Kidney (tissue), 14 donors: ENCODE data around the gene MOXD1. TPM values are rescaled to one million over a fixed set of nuclear protein-coding genes. Genes with fewer than 3 reads are reported as not detected.
A peak's percentile ranks its signal among the peaks of the same experiment; 100 is the strongest.
"Not testable (repeated sequence)": the region's sequence is repeated elsewhere in the genome, so short reads cannot be mapped to it uniquely, and the experiment has no call there.

ENCODE experiments used
- DNase-seq, 5 donors: peaks; one replicate each; pipeline ENCODE4 v3.0.0-alpha.2; 2013 to 2020
- FAIRE-seq: peaks from 2 replicates; lab custom pipeline; 2012; peaks lifted over from hg19 to GRCh38; lab: Jason Lieb, UNC
- H3K27ac ChIP-seq, 2 donors: one replicate each; pipeline ENCODE4 v1.7.0; 2013; ENCODE audit warnings: low read depth in 2 of 2, low read length in 2 of 2, inconsistent platforms in 1 of 2
- H3K27me3 ChIP-seq: one replicate; pipeline ENCODE4 v1.7.1; 2013; ENCODE audit warnings: low read length, inconsistent platforms; ENCODE audit not compliant: control insufficient read depth, insufficient read depth
- H3K36me3 ChIP-seq, 3 donors: one replicate each; pipeline versions ENCODE4 v1.7.0 to v1.7.1; 2013; ENCODE audit warnings: low read length in 3 of 3, control low read depth in 1 of 3, inconsistent platforms in 1 of 3; ENCODE audit not compliant: insufficient read depth in 3 of 3, control insufficient read depth in 2 of 3
- H3K4me1 ChIP-seq, 3 donors: one replicate each; pipeline versions ENCODE4 v1.7.0 to v1.7.1; 2013; ENCODE audit warnings: low read length in 3 of 3, inconsistent platforms in 1 of 3, low read depth in 1 of 3; ENCODE audit not compliant: control insufficient read depth in 2 of 3, insufficient read depth in 2 of 3
- H3K4me3 ChIP-seq, 3 donors: one replicate each; pipeline versions ENCODE4 v1.7.0 to v1.8.1; 2013; ENCODE audit warnings: low read length in 3 of 3, control low read depth in 1 of 3, inconsistent platforms in 1 of 3
- H3K9ac ChIP-seq, 3 donors: one replicate each; pipeline versions ENCODE4 v1.7.0 to v1.7.1; 2013; ENCODE audit warnings: low read length in 3 of 3, control low read depth in 1 of 3, inconsistent platforms in 1 of 3
- H3K9me3 ChIP-seq, 3 donors: one replicate each; pipeline versions ENCODE4 v1.7.0 to v1.7.1; 2013; ENCODE audit warnings: low read length in 3 of 3, control low read depth in 1 of 3, inconsistent platforms in 1 of 3; ENCODE audit not compliant: control insufficient read depth in 2 of 3, insufficient read depth in 1 of 3
- intact Hi-C: fragments of 100-400 bp; cut with DNase I; formaldehyde crosslinking; loops from one replicate; pipeline ENCODE4 v1.11.1; 2022
- polyA plus RNA-seq: library from polyadenylated mRNA; stranded (reverse); fragments of 350-450 nt; fragmentation: Illumina TruSeq; extraction: RNeasy Lipid Tissue Mini Kit (QIAGEN cat#74804); gene quantifications from one replicate; pipeline ENCODE4 v1.2.3, GENCODE V29; 2014; ENCODE audit warnings: low read depth, low replicate concordance; ENCODE audit not compliant: insufficient read depth
- total RNA-seq: library from RNA; stranded (reverse); fragmentation: NEBNext Ultra II Directional; extraction: Animal tissue kit (Norgen Biotek cat#: 25700); gene quantifications from one replicate; pipeline ENCODE4 v1.2.1, GENCODE V29; 2021
- TF ChIP-seq, protein P1 (sequence below): IDR thresholded peaks from 3 replicates; pipeline ENCODE4 v1.5.1; 2012; ENCODE audit warnings: mild to moderate bottlenecking, moderate library complexity, borderline replicate concordance; ENCODE audit not compliant: insufficient read depth; ENCODE audit errors: extremely low read depth
- donor health status: control.
- donor health status: control.
- donor health status: control.
- donor health status: control.
- donor health status: control.
- donor health status: DM: yes; HTN: yes; CAD: no.
- donor health status: Normal renal cell carcinoma (clear cell type).

The MOXD1 gene
- total and polyA plus RNA-seq, 2 donors from 2014 or later, result 11.6 to 35.9 TPM

DNA sequence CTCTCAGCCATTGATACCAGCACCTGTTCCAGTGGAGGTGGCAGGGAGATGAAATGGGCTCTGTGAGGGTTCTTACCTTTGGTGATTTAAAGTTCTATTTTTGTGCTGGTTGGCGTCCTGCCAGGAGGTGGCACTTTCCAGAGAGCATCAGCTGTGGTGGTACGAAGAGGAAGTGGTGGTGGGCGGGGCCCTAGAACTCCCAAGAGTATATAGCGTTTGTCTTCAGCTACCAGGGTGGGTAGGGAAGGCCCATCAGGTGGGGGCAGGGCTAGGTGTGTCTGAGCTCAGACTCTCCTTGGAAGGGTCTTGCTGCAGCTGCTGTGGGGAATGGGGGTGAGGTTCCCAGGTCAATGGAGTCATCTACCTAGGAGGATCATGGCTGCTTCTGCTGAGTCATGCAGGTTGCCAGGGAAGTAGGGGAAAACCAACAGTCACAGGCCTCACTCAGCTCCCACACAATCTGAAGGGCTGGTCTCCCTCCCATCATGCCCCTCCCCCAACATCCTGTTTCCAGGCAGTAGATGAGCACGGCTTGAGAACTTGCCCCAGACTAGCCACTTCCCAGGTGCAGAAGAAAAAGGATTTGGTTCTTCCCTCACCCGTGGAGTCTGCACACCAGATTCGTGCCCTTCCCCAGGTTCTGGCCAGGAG, 46.6 kb downstream of the MOXD1 start:
- intact Hi-C loops, result no loop called here
- TF ChIP-seq, protein P1, sequence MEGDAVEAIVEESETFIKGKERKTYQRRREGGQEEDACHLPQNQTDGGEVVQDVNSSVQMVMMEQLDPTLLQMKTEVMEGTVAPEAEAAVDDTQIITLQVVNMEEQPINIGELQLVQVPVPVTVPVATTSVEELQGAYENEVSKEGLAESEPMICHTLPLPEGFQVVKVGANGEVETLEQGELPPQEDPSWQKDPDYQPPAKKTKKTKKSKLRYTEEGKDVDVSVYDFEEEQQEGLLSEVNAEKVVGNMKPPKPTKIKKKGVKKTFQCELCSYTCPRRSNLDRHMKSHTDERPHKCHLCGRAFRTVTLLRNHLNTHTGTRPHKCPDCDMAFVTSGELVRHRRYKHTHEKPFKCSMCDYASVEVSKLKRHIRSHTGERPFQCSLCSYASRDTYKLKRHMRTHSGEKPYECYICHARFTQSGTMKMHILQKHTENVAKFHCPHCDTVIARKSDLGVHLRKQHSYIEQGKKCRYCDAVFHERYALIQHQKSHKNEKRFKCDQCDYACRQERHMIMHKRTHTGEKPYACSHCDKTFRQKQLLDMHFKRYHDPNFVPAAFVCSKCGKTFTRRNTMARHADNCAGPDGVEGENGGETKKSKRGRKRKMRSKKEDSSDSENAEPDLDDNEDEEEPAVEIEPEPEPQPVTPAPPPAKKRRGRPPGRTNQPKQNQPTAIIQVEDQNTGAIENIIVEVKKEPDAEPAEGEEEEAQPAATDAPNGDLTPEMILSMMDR, result no peak
- no peak for FAIRE-seq
- Histone ChIP-seq H3K27me3 (no peaks in the 10 kb centered on the region), H3K9me3 (peaks cover 0 to 4% (median 0%) of the 10 kb centered on the region in 3 donors), H3K27ac (no peak overlapping the region), H3K4me3 (no peak overlapping the region), H3K4me1 (peaks cover 0 to 2% (median 0%) of the 10 kb centered on the region in 3 donors), H3K36me3 (peaks cover 0 to 5% (median 0%) of the 10 kb centered on the region in 3 donors), H3K9ac (no peak overlapping the region)
- DNase-seq, result peak in 1 of 5 donors; percentile 57

DNA sequence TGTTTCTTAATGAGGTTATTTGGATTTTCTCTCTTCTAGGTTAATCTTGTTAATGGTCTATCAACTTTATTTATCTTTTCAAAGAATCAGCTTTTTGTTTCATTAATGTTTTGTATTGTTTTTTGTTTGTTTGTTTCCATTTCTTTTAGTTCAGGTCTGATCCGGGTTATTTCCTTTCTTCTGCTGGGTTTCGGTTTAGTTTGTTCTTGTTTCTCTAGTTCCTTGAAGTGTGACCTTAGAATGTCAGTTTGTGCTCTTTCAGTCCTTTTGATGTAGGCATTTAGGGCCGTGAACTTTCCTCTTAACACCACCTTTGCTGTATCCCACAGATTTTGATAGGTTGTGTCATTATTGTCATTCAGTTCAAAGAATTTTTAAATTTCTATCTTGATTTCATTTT, 49.3 kb downstream of the MOXD1 start:
- DNase-seq, intact Hi-C loops, H3K9ac ChIP-seq, H3K36me3 ChIP-seq, H3K27me3 ChIP-seq, FAIRE-seq, H3K9me3 ChIP-seq, H3K4me1 ChIP-seq, H3K4me3 ChIP-seq, H3K27ac ChIP-seq: not testable (repeated sequence)

DNA sequence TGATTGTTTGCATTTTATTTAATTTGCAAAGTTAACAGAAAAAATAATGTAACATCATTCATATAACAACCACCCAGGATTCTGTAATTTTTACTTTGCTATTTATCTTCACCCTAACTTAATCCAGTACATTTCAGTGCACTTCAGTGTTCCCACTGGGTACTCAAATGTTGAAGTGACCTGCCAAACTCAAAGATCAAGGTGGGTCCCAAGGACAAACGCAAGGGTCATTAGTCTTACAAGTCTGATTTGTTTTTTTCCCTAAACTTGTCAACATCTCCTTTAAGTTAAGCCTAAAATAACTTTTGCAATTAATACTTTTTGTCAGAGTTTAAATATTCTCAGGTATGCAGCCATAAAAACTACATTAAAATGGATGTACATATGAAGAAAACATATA, 53.0 kb downstream of the MOXD1 start:
- intact Hi-C loops, result no loop called here
- TF ChIP-seq, protein P1, result no peak
- Histone ChIP-seq H3K36me3 (no peaks in the 10 kb centered on the region), H3K27me3 (no peaks in the 10 kb centered on the region), H3K27ac (no peak overlapping the region), H3K4me1 (no peaks in the 10 kb centered on the region), H3K4me3 (no peak overlapping the region), H3K9ac (no peak overlapping the region), H3K9me3 (peaks cover 0 to 9% (median 2%) of the 10 kb centered on the region in 3 donors)
- FAIRE-seq (no peak), DNase-seq (peak in 1 of 5 donors; percentile 58)

DNA sequence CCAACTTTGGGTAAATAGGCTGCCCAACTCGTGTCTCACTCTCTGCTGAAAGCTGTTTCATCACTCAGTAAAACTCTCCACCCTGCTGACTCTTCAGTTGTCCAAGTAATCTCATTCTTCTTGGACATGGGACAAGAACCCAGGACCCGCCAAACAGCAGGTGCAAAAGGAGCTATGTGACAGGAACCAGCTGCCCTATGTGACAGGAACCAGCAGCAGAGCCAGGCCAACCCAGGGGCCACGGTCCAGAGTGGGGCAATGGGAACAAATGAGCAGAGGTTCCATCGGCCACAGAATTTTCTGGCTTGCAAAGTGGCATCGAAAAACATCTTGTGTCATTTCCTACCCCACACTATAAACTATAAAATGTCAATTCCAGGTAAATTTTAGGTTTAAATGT, 56.5 kb downstream of the MOXD1 start:
- TF ChIP-seq, protein P1, result no peak
- no peak overlapping the region for H3K4me3 ChIP-seq
- DNase-seq (peak in 1 of 5 donors; percentile 51), FAIRE-seq (no peak)
- intact Hi-C loops, result no loop called here
- H3K36me3 ChIP-seq, result no peaks in the 10 kb centered on the region
- H3K4me1 ChIP-seq, result no peaks in the 10 kb centered on the region
- H3K27me3 ChIP-seq, result no peaks in the 10 kb centered on the region
- no peak overlapping the region for H3K9ac ChIP-seq
- no peak overlapping the region for H3K27ac ChIP-seq
- peaks cover 0 to 9% (median 0%) of the 10 kb centered on the region in 3 donors for H3K9me3 ChIP-seq
